ENCODE results near the gene WDFY2. TPM values are rescaled to one million over a fixed set of nuclear protein-coding genes. Genes with fewer than 3 reads are reported as not detected.

Gene WDFY2
- total RNA-seq, 1 experiment from 2014 or later, result 26.4 TPM

DNA sequence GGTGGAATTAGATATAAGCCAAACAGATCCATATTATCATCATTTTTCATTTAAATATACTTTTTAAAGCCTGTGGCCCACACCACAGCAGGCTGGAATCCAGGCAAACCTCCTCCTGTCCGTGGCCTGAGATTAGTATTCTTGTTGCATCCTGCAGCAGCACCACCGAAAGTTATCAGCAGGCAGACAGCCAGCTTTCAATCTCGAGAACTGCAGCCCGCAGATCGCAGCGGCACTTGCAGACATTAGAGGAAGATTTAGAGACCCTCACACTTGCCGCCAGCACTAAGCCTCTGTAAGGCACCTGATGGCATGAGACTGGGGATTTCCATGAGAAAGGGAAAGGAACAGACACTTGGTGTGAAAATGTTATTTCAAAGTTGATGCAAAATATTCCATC, 212.3 kb downstream of the WDFY2 start:
- H2BK5ac ChIP-seq (ENCODE audit: insufficient read length, low read length), result no peak overlapping the region
- no peak for DNase-seq
- H3K4me3 Mint-ChIP-seq, result no peak overlapping the region; a peak in 1 of 5 replicates
- H2BK20ac ChIP-seq (ENCODE audit: low read depth, low read length, poor library complexity, severe bottlenecking), result no peak overlapping the region
- H3K18ac ChIP-seq (ENCODE audit: insufficient read length, low read depth, low read length), result no peak overlapping the region
- no peaks in the 10 kb centered on the region for H3K27me3 ChIP-seq (ENCODE audit: insufficient read depth, low read length)
- peaks cover 24 to 33% of the 10 kb centered on the region in 2 experiments for H3K4me1 Mint-ChIP-seq
- no peaks in the 10 kb centered on the region for H3K79me2 ChIP-seq (ENCODE audit: insufficient read depth, low read length)
- H4K91ac ChIP-seq (ENCODE audit: insufficient read length, low read depth, low read length), result no peak overlapping the region
- H3K4ac ChIP-seq (ENCODE audit: low read depth, low read length), result no peak overlapping the region
- no peak overlapping the region for H3K56ac ChIP-seq (ENCODE audit: insufficient read length, low read depth, low read length)
- peaks cover 0 to 11% (median 4%) of the 10 kb centered on the region in 3 experiments; a peak in 3 of 7 replicates for H3K36me3 Mint-ChIP-seq (ENCODE audit: insufficient read depth in 1 of 3, low read depth in 3 of 3)
- H3K27ac ChIP-seq (ENCODE audit: insufficient read length, low read depth, low read length), result no peak overlapping the region
- H3K4me1 ChIP-seq (ENCODE audit: insufficient read depth, low read length), result no peaks in the 10 kb centered on the region; the same call in 1 of the 2 replicates
- no peak overlapping the region for H4K8ac ChIP-seq (replicated peaks; ENCODE audit: insufficient read length, low read depth, low read length)
- TF ChIP-seq, protein P1, sequence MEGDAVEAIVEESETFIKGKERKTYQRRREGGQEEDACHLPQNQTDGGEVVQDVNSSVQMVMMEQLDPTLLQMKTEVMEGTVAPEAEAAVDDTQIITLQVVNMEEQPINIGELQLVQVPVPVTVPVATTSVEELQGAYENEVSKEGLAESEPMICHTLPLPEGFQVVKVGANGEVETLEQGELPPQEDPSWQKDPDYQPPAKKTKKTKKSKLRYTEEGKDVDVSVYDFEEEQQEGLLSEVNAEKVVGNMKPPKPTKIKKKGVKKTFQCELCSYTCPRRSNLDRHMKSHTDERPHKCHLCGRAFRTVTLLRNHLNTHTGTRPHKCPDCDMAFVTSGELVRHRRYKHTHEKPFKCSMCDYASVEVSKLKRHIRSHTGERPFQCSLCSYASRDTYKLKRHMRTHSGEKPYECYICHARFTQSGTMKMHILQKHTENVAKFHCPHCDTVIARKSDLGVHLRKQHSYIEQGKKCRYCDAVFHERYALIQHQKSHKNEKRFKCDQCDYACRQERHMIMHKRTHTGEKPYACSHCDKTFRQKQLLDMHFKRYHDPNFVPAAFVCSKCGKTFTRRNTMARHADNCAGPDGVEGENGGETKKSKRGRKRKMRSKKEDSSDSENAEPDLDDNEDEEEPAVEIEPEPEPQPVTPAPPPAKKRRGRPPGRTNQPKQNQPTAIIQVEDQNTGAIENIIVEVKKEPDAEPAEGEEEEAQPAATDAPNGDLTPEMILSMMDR (conservative IDR thresholded peaks at IDR 0.05), result no peak
- H3K14ac ChIP-seq (ENCODE audit: insufficient read depth, low read length), result no peak overlapping the region
- H3K9me3 Mint-ChIP-seq, result no peaks in the 10 kb centered on the region
- no peak overlapping the region for H3K4me2 ChIP-seq (ENCODE audit: insufficient read depth, insufficient read length, low read length)
- H2AK5ac ChIP-seq (ENCODE audit: insufficient read length, low read length), result no peak overlapping the region
- no peak overlapping the region for H2BK15ac ChIP-seq (ENCODE audit: low read depth, low read length)
- no peaks in the 10 kb centered on the region for H3K23me2 ChIP-seq (ENCODE audit: insufficient read length, low read depth, low read length, poor library complexity, severe bottlenecking)
- no peak overlapping the region for H3K23ac ChIP-seq (ENCODE audit: insufficient read length, low read depth, low read length)
- no peaks in the 10 kb centered on the region for H4K20me1 ChIP-seq (ENCODE audit: control insufficient read depth, insufficient read depth, insufficient read length)
- no peak overlapping the region for H2AFZ ChIP-seq (ENCODE audit: low read length)
- H3K9ac ChIP-seq (ENCODE audit: extremely low read depth, insufficient read length, low read length), result no peak overlapping the region
- no peak overlapping the region for H2BK12ac ChIP-seq (ENCODE audit: insufficient read length, low read depth, low read length)
- H3K27ac Mint-ChIP-seq, result no peak overlapping the region
- H3T11ph ChIP-seq (ENCODE audit: low read length), result no peak overlapping the region
- no CpG with 5 or more reads among the region's 7 CpGs for WGBS (ENCODE audit: extremely low coverage, insufficient read length, low lambda C conversion rate)
- H3K79me1 ChIP-seq (ENCODE audit: insufficient read depth, low read depth, low read length, poor library complexity, severe bottlenecking), result no peaks in the 10 kb centered on the region
- no peaks in the 10 kb centered on the region for H3K27me3 Mint-ChIP-seq (ENCODE audit: low read depth)
- no peak overlapping the region for H2BK120ac ChIP-seq (ENCODE audit: low read depth, low read length, poor library complexity, severe bottlenecking)
- no peaks in the 10 kb centered on the region for H3K9me3 ChIP-seq (ENCODE audit: control insufficient read depth, low read depth, low read length)
- no peak overlapping the region for H4K5ac ChIP-seq (ENCODE audit: insufficient read length, low read depth, low read length)
